GM23338 (cell line): ENCODE data around the gene TRAF5. TPM values are rescaled to one million over a fixed set of nuclear protein-coding genes. Genes with fewer than 3 reads are reported as not detected.

Source experiments
- ATAC-seq: fragments of 200-7000 bp; cut with Tn5 transposase; 3 replicates; pipeline ENCODE4 v1.9.1; 2020
- DNase-seq: peaks from one replicate; pipeline ENCODE4 v3.0.0-alpha.2; 2015; ENCODE audit warnings: low spot score
- H2AFZ ChIP-seq: fragments of 200-600 bp; sonication (generic); 2 replicates; pipeline ENCODE4 v1.8.0; 2016; ENCODE audit warnings: antibody characterized with exemption, mild to moderate bottlenecking, moderate library complexity
- H3F3A ChIP-seq: fragments of 200-600 bp; sonication (generic); replicated peaks from 2 replicates; pipeline ENCODE4 v1.8.0; 2017; ENCODE audit warnings: antibody characterized with exemption, mixed run types, low read depth
- H3K27ac ChIP-seq: fragments of 200-600 bp; sonication (generic); 2 replicates; pipeline ENCODE4 v1.6.1; 2016; ENCODE audit warnings: low read depth
- H3K27me3 ChIP-seq: fragments of 200-600 bp; sonication (generic); 2 replicates; pipeline ENCODE4 v1.8.0; 2016; ENCODE audit warnings: mild to moderate bottlenecking, mixed run types, moderate library complexity; ENCODE audit not compliant: insufficient read depth
- H3K36me3 ChIP-seq: fragments of 200-600 bp; sonication (generic); 2 replicates; pipeline ENCODE4 v1.8.0; 2016; ENCODE audit warnings: mild to moderate bottlenecking; ENCODE audit not compliant: insufficient read depth
- H3K4me1 ChIP-seq: fragments of 200-600 bp; sonication (generic); 2 replicates; pipeline ENCODE4 v1.8.0; 2016; ENCODE audit warnings: mild to moderate bottlenecking, moderate library complexity; ENCODE audit not compliant: insufficient read depth
- H3K4me2 ChIP-seq: fragments of 200-600 bp; sonication (generic); 2 replicates; pipeline ENCODE4 v1.7.1; 2017; ENCODE audit warnings: mixed run types
- H3K4me3 ChIP-seq: fragments of 200-600 bp; sonication (generic); 2 replicates; pipeline ENCODE4 v1.6.1; 2016; ENCODE audit warnings: mixed run types
- H3K79me2 ChIP-seq: fragments of 200-600 bp; sonication (generic); replicated peaks from 2 replicates; pipeline ENCODE4 v1.8.0; 2017; ENCODE audit warnings: mild to moderate bottlenecking; ENCODE audit not compliant: insufficient read depth
- H3K9me2 ChIP-seq: fragments of 200-600 bp; sonication (generic); 2 replicates; pipeline ENCODE4 v1.8.0; 2017; ENCODE audit not compliant: insufficient read depth
- H4K20me1 ChIP-seq: fragments of 200-600 bp; sonication (generic); replicated peaks from 2 replicates; pipeline ENCODE4 v1.8.0; 2017; ENCODE audit warnings: mild to moderate bottlenecking; ENCODE audit not compliant: insufficient read depth
- H3K27ac Mint-ChIP-seq: 2 replicates; pipeline ENCODE4 v1.8.0; 2020; ENCODE audit warnings: inconsistent platforms, mild to moderate bottlenecking, moderate library complexity, mixed read lengths
- H3K27me3 Mint-ChIP-seq: 3 replicates; pipeline ENCODE4 v1.8.0; 2022; ENCODE audit warnings: low read depth, mild to moderate bottlenecking, moderate library complexity, mixed read lengths, inconsistent platforms; ENCODE audit not compliant: insufficient read depth, poor library complexity
- H3K36me3 Mint-ChIP-seq: 3 replicates; pipeline ENCODE4 v1.8.0; 2021; ENCODE audit warnings: low read depth, mild to moderate bottlenecking, inconsistent platforms, moderate library complexity, mixed read lengths
- H3K4me1 Mint-ChIP-seq: 3 replicates; pipeline ENCODE4 v1.8.0; 2020; ENCODE audit warnings: mild to moderate bottlenecking, inconsistent platforms, mixed read lengths
- H3K4me3 Mint-ChIP-seq: 3 replicates; pipeline ENCODE4 v1.8.0; 2021; ENCODE audit warnings: moderate library complexity, mild to moderate bottlenecking, inconsistent platforms, mixed read lengths
- H3K9me3 Mint-ChIP-seq: 3 replicates; pipeline ENCODE4 v1.8.0; 2020; ENCODE audit warnings: moderate library complexity, mild to moderate bottlenecking, inconsistent platforms, mixed read lengths
- CREB1 ChIP-seq: fragments of 250-450 bp; sonication (Bioruptor Pico); IDR thresholded peaks from 2 replicates; pipeline ENCODE4 v1.5.0; 2020; ENCODE audit warnings: low read depth, mild to moderate bottlenecking, moderate library complexity
- ETS1 ChIP-seq: IDR thresholded peaks from 2 replicates; pipeline ENCODE4 v1.6.1; 2016; ENCODE audit warnings: antibody characterized with exemption
- EZH2 ChIP-seq: fragments of 200-600 bp; sonication (generic); IDR thresholded peaks from one replicate; pipeline ENCODE4 v1.8.0; 2017; ENCODE audit warnings: antibody characterized with exemption, mild to moderate bottlenecking, low read depth; ENCODE audit not compliant: unreplicated experiment
- EZH2phosphoT487 ChIP-seq: fragments of 200-600 bp; sonication (generic); IDR thresholded peaks from one replicate; pipeline ENCODE4 v1.8.1; 2018; ENCODE audit warnings: antibody characterized with exemption; ENCODE audit not compliant: unreplicated experiment
- JUNB ChIP-seq: IDR thresholded peaks from one replicate; pipeline ENCODE4 v1.6.1; 2016; ENCODE audit warnings: antibody characterized with exemption; ENCODE audit not compliant: unreplicated experiment
- NANOG ChIP-seq: IDR thresholded peaks from 2 replicates; pipeline ENCODE4 v1.6.1; 2016; ENCODE audit warnings: antibody characterized with exemption, borderline replicate concordance
- REST ChIP-seq: IDR thresholded peaks from one replicate; pipeline ENCODE4 v1.6.1; 2018; ENCODE audit warnings: antibody characterized with exemption; ENCODE audit not compliant: unreplicated experiment
- STAT1 ChIP-seq: IDR thresholded peaks from one replicate; pipeline ENCODE4 v1.6.1; 2016; ENCODE audit warnings: antibody characterized with exemption; ENCODE audit not compliant: unreplicated experiment
- ZNF114 ChIP-seq: fragments of 250-450 bp; sonication (Bioruptor Pico); IDR thresholded peaks from 2 replicates; pipeline ENCODE4 v1.5.0; 2020; ENCODE audit warnings: mild to moderate bottlenecking, moderate library complexity
- ZNF331 ChIP-seq: fragments of 250-450 bp; sonication (Bioruptor Pico); IDR thresholded peaks from 2 replicates; pipeline ENCODE4 v1.5.0; 2020; ENCODE audit warnings: low read depth, mild to moderate bottlenecking, moderate library complexity
- ZNF462 ChIP-seq: fragments of 250-450 bp; sonication (Bioruptor Pico); IDR thresholded peaks from 2 replicates; pipeline ENCODE4 v1.5.0; 2020; ENCODE audit warnings: mild to moderate bottlenecking, moderate library complexity
- polyA plus RNA-seq: library from polyadenylated mRNA; unstranded; fragments of >200 nt; fragmentation: Nextera tagmentation; extraction: Ambion mirVana; gene quantifications from 2 replicates; pipeline ENCODE4 v1.2.1, GENCODE V29; 2016
- total RNA-seq: library from RNA; depleted of rRNA; stranded (reverse); fragments of >200 nt; shearing (Covaris generic); gene quantifications from 2 replicates; pipeline ENCODE4 v1.2.3, GENCODE V29; 2014

Gene TRAF5
- total and polyA plus RNA-seq, 2 experiments from 2014 or later = 9.2 to 18.9 TPM

GRCh38 chr1:211370669-211371068 lies 44.0 kb downstream of the TRAF5 start (continued):
- TF ChIP-seq ZNF462 (CRISPR knock-in tag) (no peak), CREB1 (CRISPR knock-in tag) (no peak), ZNF331 (CRISPR knock-in tag) (no peak), REST (no peak)

GRCh38 chr1:211371406-211372105 lies 44.9 kb downstream of the TRAF5 start:
- Mint-ChIP-seq H3K27me3 (peaks cover 3% of the 10 kb centered on the region), H3K4me1 (peaks cover 27% of the 10 kb centered on the region), H3K4me3 (no peak overlapping the region), H3K9me3 (no peaks in the 10 kb centered on the region), H3K27ac (peak overlapping the region; percentile 29; the same call in 1 of the 2 replicates), H3K36me3 (peaks cover 13% of the 10 kb centered on the region; the same call in 2 of the 3 replicates)
- Histone ChIP-seq H3F3A (no peaks in the 10 kb centered on the region), H3K79me2 (no peaks in the 10 kb centered on the region), H3K4me2 (no peak overlapping the region), H3K4me1 (peaks cover 12% of the 10 kb centered on the region; the same call in 1 of the 2 replicates), H4K20me1 (no peaks in the 10 kb centered on the region), H3K36me3 (no peaks in the 10 kb centered on the region), H3K4me3 (no peak overlapping the region), H3K27ac (no peak overlapping the region), H3K9me2 (no peaks in the 10 kb centered on the region), H3K27me3 (no peaks in the 10 kb centered on the region), H2AFZ (no peak overlapping the region)
- DNase-seq = no peak
- ATAC-seq = no peak
- no peak for TF ChIP-seq EZH2phosphoT487
- no peak for TF ChIP-seq EZH2
- TF ChIP-seq NANOG = no peak
- TF ChIP-seq JUNB = no peak
- TF ChIP-seq STAT1 = no peak
- TF ChIP-seq ETS1 = no peak
- no peak for TF ChIP-seq ZNF114 (CRISPR knock-in tag)
